CD1c-positive myeloid dendritic cell (primary cell): ENCODE results near the gene NEK6.

ENCODE experiments used
- DNase-seq: peaks from one replicate; pipeline ENCODE4 v3.0.0-alpha.2; 2016; ENCODE audit errors: extremely low spot score

Gene NEK6

GRCh38 chr9:124399968-124400940 is 142.5 kb downstream of the NEK6 start:
- no peak for DNase-seq
